ENCODE data around the gene VRK1. TPM values are rescaled to one million over a fixed set of nuclear protein-coding genes. Genes with fewer than 3 reads are reported as not detected.
"Not testable (repeated sequence)": the region's sequence is repeated elsewhere in the genome, so short reads cannot be mapped to it uniquely, and the experiment has no call there.

Gene VRK1
- total RNA-seq, 4 donors from 2014 or later: 7.1 to 19.2 (median 8.5) TPM

- DNase-seq (ENCODE audit: low spot score) (no peak), ATAC-seq (ENCODE audit: low FRiP score) (no peak)
- TF ChIP-seq, protein P1, sequence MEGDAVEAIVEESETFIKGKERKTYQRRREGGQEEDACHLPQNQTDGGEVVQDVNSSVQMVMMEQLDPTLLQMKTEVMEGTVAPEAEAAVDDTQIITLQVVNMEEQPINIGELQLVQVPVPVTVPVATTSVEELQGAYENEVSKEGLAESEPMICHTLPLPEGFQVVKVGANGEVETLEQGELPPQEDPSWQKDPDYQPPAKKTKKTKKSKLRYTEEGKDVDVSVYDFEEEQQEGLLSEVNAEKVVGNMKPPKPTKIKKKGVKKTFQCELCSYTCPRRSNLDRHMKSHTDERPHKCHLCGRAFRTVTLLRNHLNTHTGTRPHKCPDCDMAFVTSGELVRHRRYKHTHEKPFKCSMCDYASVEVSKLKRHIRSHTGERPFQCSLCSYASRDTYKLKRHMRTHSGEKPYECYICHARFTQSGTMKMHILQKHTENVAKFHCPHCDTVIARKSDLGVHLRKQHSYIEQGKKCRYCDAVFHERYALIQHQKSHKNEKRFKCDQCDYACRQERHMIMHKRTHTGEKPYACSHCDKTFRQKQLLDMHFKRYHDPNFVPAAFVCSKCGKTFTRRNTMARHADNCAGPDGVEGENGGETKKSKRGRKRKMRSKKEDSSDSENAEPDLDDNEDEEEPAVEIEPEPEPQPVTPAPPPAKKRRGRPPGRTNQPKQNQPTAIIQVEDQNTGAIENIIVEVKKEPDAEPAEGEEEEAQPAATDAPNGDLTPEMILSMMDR (IDR thresholded peaks at IDR 0.05): no peak
Measured at GRCh38 chr14:96754162-96754844, 42.9 kb upstream of the VRK1 start.

DNA sequence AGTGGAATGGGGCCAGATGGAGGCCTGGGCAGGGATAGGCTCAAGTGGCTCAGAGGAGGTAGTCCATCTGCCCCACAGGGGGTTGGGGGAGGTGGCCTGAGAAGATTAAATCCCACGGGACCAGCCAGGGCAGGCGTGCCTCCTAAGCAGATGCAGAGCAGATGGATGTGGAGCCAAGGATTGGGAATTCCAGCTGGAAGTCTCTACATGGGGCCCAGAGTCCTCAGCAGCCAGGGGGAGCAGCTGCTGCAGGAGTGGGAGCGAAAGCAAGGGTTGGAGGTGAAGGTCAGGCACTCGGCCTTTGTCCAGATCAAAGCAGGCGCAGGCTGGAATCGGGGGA, 42.4 kb upstream of the VRK1 start:
- no peak for DNase-seq (ENCODE audit: low spot score)
- TF ChIP-seq, protein P1 (IDR thresholded peaks at IDR 0.05): no peak
- ATAC-seq (ENCODE audit: low FRiP score): no peak

DNA sequence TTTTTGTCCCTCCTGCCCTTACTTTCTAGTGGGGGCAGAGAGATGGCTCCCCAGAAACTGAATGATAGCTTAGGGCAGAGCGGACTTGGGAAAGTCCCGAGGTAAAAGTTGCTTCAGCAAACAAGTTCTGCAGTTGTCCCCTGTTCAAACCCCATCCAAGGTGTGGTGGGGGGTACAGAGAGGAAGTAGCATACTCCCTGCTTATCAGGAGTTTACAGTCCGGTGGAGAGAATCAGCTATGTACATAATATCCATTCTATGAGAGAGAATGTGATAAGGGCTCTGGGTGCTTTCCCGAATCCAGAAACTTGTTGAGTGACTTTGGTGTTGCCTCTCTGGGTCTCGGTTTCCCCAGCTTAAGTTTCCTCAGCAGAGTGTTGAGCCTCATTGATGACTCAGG, 40.4 kb upstream of the VRK1 start:
- TF ChIP-seq, protein P1 (IDR thresholded peaks at IDR 0.05): no peak
- ATAC-seq (ENCODE audit: low FRiP score) (no peak), DNase-seq (ENCODE audit: low spot score) (no peak)

DNA sequence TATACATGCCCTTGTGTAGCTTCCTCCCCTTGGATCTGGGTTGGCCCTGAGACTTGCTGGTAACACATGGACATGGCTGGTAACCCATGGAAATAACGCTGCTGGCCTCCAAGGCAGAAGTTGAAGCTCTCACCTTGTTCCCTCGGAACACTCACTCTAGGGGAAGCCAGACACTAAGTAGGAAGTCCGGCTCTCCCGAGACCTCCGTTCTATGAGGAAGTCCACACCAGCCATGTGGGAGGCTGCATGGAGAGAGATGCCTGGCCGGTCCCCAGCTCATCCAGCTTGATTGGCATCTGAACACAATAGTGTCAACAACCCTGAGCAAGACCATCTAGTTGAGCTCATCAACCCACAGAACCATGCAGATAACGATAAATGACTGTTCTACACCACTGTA, 39.7 kb upstream of the VRK1 start:
- DNase-seq (ENCODE audit: low spot score) (no peak), ATAC-seq (ENCODE audit: low FRiP score) (no peak)
- TF ChIP-seq, protein P1 (IDR thresholded peaks at IDR 0.05): no peak

DNA sequence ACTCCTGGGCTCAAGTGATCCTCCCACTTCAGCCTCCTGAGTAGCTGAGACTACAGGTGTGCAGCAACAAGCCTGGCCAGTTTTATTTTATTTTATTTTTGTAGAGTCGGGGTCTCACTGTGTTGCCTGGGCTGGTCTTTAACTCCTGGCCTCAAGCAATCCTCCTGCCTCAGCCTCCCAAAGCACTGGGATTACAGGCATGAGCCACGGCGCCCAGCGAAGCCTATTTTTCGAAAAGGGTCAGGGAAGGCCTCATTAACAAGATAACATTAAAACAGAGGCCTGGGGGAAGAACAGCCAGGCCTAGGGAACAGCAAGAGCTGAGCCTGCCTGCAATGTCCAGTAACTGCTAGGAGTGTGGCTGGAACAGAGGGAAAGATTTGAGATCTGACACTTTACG, 36.1 kb upstream of the VRK1 start:
- ATAC-seq (ENCODE audit: low FRiP score) (no peak), DNase-seq (ENCODE audit: low spot score) (no peak)
- TF ChIP-seq, protein P1 (IDR thresholded peaks at IDR 0.05): no peak

DNA sequence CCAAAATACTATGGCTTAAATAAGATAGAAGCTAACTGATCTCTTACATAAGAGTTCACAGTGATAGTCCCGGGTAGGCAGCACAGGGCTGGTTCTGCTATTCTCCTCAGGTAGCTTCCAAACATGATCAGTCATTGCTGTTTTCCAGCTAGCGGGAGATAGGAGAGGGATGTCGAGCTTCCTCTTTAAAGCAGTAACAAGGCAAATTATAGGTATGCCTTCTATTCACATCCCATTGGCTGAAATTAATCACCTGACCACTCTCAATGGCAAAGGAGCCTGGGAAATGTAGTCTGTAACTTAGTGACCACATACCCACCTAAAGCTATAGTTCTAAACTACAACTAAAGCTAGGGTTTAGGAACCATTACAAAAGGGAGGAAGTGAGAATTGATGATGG, 34.5 kb upstream of the VRK1 start:
- DNase-seq (ENCODE audit: low spot score): no peak
- no peak for ATAC-seq (ENCODE audit: low FRiP score)
- TF ChIP-seq, protein P1 (IDR thresholded peaks at IDR 0.05): no peak

- ATAC-seq (ENCODE audit: low FRiP score): no peak
- DNase-seq (ENCODE audit: low spot score): no peak
- TF ChIP-seq, protein P1 (IDR thresholded peaks at IDR 0.05): no peak
Measured at GRCh38 chr14:96764012-96764411, 33.2 kb upstream of the VRK1 start.

DNA sequence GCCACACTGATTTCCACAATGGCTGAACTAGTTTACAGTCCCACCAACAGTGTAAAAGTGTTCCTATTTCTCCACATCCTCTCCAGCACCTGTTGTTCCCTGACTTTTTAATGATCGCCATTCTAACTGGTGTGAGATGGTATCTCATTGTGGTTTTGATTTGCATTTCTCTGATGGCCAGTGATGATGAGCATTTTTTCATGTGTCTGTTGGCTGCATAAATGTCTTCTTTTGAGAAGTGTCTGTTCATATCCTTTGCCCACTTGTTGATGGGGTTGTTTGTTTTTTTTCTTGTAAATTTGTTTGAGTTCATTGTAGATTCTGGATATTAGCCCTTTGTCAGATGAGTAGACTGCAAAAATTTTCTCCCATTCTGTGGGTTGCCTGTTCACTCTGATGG, 32.0 kb upstream of the VRK1 start:
- ATAC-seq (ENCODE audit: low FRiP score); DNase-seq (ENCODE audit: low spot score): not testable (repeated sequence)

Measured in omental fat pad (tissue), 4 donors.